Hematopoietic multipotent progenitor cell (in vitro differentiated cells): ENCODE measurements around the gene ADAM8. TPM values are rescaled to one million over a fixed set of nuclear protein-coding genes. Genes with fewer than 3 reads are reported as not detected.
A peak's percentile ranks its signal among the peaks of the same experiment; 100 is the strongest.

Source experiments
- DNase-seq, 3 donors: peaks; one replicate each; pipeline ENCODE4 v3.0.0-alpha.2; 2011 to 2015; ENCODE audit warnings: low read depth in 2 of 3, low spot score in 2 of 3
- total RNA-seq: library from RNA; depleted of rRNA; stranded (reverse); fragments of >200 nt; gene quantifications from one replicate; pipeline ENCODE4 v1.2.3, GENCODE V29; 2012

Gene ADAM8
- total RNA-seq, 1 donor: 146 TPM

DNA sequence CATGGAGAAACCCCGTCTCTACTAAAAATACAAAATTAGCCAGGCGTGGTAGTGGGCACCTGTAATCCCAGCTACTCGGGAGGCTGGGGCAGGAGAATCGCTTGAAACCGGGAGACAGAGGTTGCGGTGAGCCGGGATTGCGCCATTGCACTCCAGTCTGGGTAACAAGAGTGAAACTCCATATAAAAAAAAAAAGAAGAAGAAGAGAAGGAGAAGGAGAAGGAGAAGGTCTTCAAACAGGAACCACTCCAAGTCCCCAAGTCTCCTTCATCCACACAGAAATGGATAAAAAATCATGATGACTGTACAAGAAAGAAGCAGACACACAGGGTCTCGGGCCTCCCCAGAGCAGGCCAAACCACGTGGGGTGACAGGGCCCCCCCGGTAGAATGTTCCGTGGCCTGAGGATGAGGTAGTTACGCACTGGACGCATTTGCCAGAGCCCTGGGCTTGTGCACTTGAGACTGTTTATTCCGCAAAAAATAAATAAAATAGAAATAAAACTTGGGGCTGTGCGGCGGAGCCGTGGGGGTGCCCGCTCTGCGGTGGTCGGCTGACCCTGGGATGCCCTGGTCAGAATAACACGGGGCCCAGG is 23.2 kb downstream of the ADAM8 start:
- no peak for DNase-seq

- no peak for DNase-seq
Measured at GRCh38 chr10:133252223-133252552, 24.5 kb downstream of the ADAM8 start.

DNA sequence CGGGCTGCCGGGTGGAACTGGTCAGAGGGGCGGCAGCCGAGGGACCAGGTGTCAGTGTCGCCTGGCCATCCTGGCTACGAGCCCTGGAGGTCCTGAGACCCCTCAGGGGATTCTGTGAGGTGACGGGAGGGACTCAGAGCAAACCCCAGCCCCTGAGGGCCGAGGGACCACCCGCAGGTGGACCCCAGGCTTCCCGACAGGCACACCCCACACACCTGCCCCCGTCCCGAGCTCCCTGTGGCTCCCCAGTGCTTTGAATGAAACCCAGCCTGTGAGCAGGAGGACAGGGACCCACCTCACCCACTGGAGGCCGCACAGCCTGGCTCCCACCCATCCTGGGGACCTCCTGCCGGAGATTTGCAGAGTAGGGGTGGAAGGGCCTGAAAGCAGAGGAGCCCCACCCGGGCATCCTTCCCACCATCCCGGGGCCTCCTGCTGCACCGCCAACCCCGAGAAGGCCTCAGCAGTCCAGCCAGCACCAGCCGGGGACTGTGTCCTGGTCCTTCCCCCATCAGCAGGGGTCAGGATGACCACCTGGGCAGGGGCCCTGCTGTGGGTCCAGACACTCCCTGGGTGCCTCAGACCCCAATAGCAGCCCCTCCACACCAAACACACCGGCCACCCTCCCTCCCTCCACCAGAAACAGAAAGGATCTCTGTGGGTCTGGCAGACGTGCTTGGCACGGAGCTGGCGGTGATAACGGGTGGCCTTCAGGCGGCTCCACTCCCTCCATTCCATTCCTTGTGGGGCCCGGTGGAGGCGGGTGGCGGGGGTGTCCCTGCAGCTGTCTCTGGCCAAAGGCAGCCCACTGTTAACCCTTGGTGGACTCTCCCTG is 25.1 kb downstream of the ADAM8 start:
- no peak for DNase-seq

- no peak for DNase-seq
Measured at GRCh38 chr10:133249975-133250754, 26.5 kb downstream of the ADAM8 start.

- no peak for DNase-seq
Measured at GRCh38 chr10:133249094-133249780, 27.4 kb downstream of the ADAM8 start.

DNA sequence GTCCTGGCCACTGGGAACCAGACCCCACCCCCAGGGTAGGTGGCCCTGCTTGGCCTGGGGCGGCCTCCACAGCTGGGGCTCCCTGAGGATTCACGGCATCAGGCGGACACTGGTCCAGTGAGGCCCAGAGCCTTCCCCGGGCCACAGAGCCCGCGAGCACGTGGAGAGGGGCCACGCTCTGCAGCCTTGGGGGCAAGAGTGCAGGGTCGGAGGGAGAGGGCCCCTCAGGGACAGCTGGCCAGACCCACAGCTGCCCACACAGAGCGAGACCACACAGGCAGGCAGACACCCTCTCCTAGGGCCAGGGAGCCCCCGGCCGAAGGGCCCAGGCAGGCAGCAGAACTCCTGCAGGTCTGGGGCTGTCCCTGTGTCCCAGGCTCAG is 28.3 kb downstream of the ADAM8 start:
- no peak for DNase-seq

DNA sequence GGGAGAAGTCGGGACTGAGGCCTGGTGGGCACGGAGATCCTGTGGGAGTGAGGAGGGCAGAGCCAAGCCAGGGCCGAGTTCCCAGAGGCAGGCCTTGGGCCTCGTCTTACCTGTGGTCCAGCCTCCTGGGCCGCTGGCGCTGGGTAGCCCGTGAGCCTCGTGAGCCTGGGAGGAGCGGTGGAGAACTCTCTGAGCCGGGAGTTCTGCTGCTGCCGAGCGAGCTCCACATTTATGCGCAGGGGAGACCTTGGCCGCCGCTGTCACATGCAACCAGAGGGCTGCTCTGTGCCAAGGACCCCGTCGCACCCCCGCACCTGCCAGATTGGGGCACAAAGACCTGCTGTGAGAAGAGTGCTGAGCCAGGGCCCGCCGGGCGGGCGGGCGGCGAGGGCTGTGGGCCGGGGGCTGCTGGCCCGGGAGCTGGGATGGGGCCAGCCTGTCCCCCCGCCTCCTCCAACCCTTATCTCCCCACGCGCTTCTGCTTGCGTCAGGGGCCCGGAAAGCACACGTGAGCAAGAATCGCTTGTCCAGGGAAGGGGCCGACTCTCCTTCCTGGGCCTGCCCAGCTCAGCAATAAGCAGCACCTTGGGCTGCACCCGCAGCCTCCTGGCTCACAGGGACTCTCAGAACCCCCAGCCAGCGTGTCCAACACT is 28.9 kb downstream of the ADAM8 start:
- DNase-seq: no peak

DNA sequence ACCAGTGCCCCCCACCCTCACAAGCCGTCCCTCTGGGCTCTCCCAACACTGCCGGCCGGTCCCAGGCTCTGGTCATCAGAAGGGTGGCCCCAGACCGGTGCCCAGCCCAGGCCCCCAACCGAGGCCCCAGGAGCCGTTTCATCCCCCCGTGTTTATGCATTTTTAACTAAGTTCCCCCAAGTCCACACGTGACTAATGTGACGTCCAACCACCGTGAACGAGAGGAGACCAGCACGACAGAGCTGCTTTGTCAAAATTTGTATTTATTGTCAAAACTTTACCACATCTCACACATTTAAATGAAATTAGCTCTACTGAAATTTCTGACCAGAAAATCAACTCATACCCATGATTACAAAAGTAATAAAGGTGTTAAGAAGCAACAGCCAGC is 30.4 kb downstream of the ADAM8 start:
- no peak for DNase-seq

DNA sequence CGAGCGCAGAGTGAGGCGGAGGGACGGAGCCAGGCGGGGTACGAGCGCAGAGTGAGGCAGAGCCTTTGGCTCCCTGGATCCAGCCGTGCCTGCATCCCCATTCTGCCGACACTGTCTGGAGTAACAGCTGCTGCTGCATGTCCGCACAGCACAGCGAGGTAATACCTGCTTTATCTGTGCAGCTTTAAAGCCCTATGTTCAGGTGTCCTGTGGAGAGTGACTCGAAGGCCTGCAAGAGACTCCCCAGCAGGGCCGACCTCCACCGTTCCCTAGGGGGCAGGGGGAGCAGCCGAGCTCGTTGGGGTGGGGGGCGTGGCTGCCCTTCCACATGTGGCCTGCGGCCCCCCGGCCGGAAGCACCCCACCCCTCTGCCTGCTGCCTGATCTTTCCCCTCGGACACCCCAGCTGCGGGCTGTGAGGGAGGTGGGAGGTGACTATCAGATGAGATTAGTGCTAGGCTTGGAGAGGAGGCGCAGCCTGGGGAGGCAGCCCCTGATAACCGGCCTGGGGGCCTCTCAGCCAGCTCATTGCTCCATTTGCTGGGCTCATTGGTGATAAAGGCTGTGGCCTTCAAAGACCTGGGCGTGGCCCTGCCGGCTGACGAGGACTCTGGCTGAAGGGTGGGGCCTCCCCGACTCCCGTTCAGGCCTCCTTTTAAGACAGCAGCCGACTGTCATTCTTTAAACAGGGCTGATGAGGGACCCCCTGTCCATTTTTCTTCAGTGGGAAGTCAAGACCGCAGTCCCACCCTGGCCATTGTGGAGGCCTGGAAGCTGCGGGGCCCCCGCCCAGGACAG is 31.0 kb downstream of the ADAM8 start:
- peak in 2 of 3 donors; percentile 45 for DNase-seq

GRCh38 chr10:133243593-133243992 is 33.1 kb downstream of the ADAM8 start:
- DNase-seq: no peak

DNA sequence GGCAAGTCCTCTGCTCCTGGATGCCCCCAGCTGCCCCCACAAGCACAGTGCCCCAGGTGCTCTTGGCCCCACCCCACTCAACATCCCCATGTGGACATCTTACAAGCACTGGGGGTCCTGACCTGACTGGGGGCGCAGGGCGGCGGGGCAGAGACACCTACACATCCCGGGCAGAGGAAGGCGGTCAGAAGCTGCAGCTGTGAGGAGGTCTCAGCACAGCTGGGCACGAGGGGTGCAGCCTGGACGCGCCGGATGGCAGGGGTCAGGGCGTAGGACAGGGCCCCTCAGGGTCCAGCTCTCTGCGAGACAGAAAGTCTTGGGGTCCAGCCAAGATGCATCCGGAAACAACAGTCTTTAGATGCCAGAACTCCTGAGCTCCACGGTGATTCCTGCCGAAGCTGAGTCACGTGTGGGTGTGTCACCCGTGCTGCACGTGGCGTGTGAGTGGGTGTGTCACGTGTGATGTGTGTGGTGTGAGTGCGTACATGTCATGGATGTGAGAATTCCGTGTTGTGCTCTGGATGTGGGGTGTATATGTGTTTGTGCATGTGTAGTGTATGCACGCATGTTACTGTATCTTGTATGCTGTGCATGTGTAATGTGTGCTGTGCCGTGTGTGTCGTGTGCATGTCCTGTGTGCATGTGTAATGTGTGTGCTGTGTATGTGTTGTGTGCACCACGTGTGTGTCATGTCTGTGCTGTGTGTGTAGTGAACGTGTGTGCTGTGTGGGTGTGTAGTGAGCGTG is 33.9 kb downstream of the ADAM8 start:
- DNase-seq: no peak

DNA sequence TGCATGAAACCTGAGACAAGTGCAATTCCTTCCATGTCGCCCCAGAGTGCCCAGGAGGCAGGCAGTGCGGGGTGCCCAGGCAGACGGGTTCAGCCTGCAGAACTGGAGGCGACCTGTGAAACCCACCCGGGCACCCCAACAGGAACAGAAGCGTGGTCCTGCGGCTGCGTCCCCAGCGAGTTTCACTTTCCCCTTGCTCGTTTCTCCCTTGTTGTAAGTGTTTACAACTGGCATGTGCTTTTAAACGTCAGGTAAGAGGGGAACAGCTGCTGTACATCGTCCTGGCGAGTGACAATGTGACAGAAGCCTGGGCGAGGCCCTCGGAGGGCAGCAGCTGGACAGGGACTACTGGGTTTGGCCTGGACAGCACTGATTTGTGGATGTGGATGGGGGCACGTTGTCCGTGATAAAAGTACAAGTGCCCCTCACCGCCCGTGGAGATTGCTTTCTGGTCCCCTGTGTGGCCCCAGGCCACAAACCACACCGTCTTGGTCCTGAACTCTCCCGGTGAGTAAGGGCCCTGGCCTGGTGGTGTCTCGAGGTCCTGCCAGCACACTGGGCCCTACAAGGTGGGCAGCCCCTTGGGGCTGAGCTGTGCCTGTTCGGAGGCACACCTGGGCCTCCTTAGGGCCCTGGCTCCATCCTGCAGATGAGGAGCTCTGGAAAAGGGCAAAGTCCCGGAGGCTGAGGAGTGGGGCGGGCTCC is 35.0 kb downstream of the ADAM8 start:
- peak in 1 of 3 donors; percentile 58 for DNase-seq

- DNase-seq: no peak
Measured at GRCh38 chr10:133239990-133240389, 36.7 kb downstream of the ADAM8 start.

- no peak for DNase-seq
Measured at GRCh38 chr10:133238466-133238804, 38.2 kb downstream of the ADAM8 start.

GRCh38 chr10:133237588-133238465 is 38.8 kb downstream of the ADAM8 start, which contains the start of gene VENTX:
VENTX (plus strand) TSS chr10:133237855; CDS start chr10:133237915, 60 bp downstream.
- DNase-seq: no peak

- no peak for DNase-seq
Measured at GRCh38 chr10:133237241-133237587, 39.5 kb downstream of the ADAM8 start.

DNA sequence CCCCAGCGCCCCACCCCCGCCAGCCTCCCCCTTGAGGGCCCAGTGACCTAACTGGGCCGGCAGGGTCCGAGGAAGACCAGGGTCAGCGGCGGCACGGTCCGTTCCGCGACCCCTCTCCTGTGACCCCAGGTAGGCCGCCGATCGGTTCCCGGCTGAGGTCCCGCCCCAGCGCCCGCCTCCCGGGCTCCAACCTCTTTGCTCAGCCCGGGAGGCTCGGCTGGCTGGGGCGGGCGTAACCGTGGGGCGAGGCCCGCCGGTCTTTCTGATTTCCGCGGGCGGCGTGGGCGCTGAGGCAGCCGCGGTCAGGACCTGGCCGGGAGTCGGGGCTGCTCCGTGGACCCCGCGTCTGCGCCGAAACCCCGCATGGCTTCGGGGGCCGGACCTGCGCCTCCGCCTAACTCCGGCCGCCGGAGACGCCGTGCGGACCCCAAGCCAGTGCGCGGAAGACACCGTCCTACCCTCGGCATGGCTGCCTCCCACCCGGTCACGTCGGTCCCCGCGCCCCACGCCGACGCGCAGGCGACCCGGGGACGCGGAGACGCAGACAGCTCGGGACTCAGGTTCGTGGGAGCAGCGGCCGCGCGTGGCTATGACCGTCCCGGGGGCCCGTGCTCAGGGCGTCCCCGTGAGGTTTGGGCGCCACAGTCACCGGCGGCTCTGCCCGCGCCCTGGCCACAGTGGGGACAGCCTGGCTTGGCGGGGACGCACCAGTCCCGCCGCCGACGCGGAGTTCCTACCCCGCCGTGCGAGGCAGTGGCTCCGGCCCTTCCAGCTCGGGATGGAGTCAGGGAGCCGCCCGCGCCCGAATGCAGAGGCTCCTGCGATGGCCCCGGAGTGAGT is 40.0 kb downstream of the ADAM8 start:
- no peak for DNase-seq
